ENCODE results near the gene TSPYL4. TPM values are rescaled to one million over a fixed set of nuclear protein-coding genes. Genes with fewer than 3 reads are reported as not detected.
"Not testable (repeated sequence)": the region's sequence is repeated elsewhere in the genome, so short reads cannot be mapped to it uniquely, and the experiment has no call there.

TSPYL4 gene
- total RNA-seq, 4 donors from 2014 or later = 2.8 to 4.8 (median 3.8) TPM

- Histone ChIP-seq H3K9me3 (no peaks in the 10 kb centered on the region), H3K4me1 (no peaks in the 10 kb centered on the region), H3K27me3 (no peaks in the 10 kb centered on the region), H3K27ac (no peak overlapping the region), H3K36me3 (no peaks in the 10 kb centered on the region), H3K4me3 (no peak overlapping the region)
- no peak for ATAC-seq
- intact Hi-C loops (cut with DNase I; ENCODE audit: low total_unique reads) = loop anchor here (5.0 to 10.0 kb wide), 2 partner anchors 37 to 125 kb away; no protein-coding TSS in a partner anchor
- no peak for DNase-seq
- TF ChIP-seq, protein P1, sequence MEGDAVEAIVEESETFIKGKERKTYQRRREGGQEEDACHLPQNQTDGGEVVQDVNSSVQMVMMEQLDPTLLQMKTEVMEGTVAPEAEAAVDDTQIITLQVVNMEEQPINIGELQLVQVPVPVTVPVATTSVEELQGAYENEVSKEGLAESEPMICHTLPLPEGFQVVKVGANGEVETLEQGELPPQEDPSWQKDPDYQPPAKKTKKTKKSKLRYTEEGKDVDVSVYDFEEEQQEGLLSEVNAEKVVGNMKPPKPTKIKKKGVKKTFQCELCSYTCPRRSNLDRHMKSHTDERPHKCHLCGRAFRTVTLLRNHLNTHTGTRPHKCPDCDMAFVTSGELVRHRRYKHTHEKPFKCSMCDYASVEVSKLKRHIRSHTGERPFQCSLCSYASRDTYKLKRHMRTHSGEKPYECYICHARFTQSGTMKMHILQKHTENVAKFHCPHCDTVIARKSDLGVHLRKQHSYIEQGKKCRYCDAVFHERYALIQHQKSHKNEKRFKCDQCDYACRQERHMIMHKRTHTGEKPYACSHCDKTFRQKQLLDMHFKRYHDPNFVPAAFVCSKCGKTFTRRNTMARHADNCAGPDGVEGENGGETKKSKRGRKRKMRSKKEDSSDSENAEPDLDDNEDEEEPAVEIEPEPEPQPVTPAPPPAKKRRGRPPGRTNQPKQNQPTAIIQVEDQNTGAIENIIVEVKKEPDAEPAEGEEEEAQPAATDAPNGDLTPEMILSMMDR (IDR thresholded peaks at IDR 0.05 in 4 of 5, conservative IDR thresholded peaks at IDR 0.05 in 1 of 5) = no peak
- no peak for TF ChIP-seq POLR2A (IDR thresholded peaks at IDR 0.05)
- in situ Hi-C loops (cut with MboI; ENCODE audit: low sequenced_read_pairs in 4 of 4) = loop anchor here in 3 of 4 donors (5.0 to 25.0 kb wide), 3 partner anchors 237 to 275 kb away; partner anchors contain the start of gene TRAPPC3L (in 1 of the 3)
Measured at GRCh38 chr6:116289876-116290275, 36.0 kb upstream of the TSPYL4 start.

GRCh38 chr6:116287689-116288282 is 33.9 kb upstream of the TSPYL4 start:
- Histone ChIP-seq H3K36me3 (no peaks in the 10 kb centered on the region), H3K4me1 (peaks cover 0 to 4% of the 10 kb centered on the region in 2 donors), H3K27me3 (no peaks in the 10 kb centered on the region), H3K4me3 (no peak overlapping the region), H3K9me3 (no peaks in the 10 kb centered on the region), H3K27ac (no peak overlapping the region)
- no peak for TF ChIP-seq POLR2A (IDR thresholded peaks at IDR 0.05)
- TF ChIP-seq, protein P1 (IDR thresholded peaks at IDR 0.05 in 4 of 5, conservative IDR thresholded peaks at IDR 0.05 in 1 of 5) = peak; percentile 66 to 87 (median 86)
- intact Hi-C loops (cut with DNase I; ENCODE audit: low total_unique reads) = loop anchor here (1.0 to 10.0 kb wide), 2 partner anchors 127 to 245 kb away; no protein-coding TSS in a partner anchor
- no peak for DNase-seq
- ATAC-seq = peak; percentile 79 to 80
- in situ Hi-C loops (cut with MboI; ENCODE audit: low sequenced_read_pairs in 4 of 4) = loop anchor here in 2 of 4 donors (10.0 to 25.0 kb wide), 2 partner anchors 250 to 277 kb away; partner anchors contain the start of gene TRAPPC3L (in 1 of the 2)

DNA sequence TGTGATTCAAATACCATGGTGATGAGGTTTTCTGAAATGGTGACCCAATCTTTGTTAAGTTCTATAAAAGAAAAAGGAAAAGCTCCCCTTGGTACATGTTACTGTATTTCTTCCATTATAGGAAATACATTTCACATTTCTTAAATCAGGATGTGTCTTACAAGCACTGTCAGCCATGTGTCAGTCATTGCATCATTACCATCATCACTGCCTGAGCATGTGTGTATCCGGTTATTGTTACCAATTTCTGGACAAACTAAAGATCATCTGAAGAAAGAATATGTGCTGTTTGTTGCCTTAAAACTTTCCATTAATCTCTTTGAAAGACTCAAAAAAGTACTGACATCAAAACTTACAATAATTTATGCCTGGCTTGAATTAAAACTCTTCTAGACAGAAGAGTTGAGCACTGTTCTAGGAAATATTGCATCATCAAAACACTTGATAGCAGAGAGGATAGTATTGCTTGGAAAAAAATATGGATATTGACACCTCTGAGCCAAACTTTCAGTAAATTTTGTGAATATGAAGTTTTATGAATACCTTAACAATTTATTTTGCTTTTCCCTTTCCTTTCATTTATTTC is 33.0 kb upstream of the TSPYL4 start:
- ATAC-seq (no peak), DNase-seq (no peak)
- H3K9me3 ChIP-seq = no peaks in the 10 kb centered on the region
- H3K27me3 ChIP-seq = no peaks in the 10 kb centered on the region
- no peaks in the 10 kb centered on the region for H3K36me3 ChIP-seq
- no peak overlapping the region for H3K4me3 ChIP-seq
- H3K4me1 ChIP-seq = peaks cover 0 to 7% of the 10 kb centered on the region in 2 donors
- in situ Hi-C loops (cut with MboI; ENCODE audit: low sequenced_read_pairs in 4 of 4) (loop anchor here in 2 of 4 donors (10.0 to 25.0 kb wide), 2 partner anchors 250 to 278 kb away; partner anchors contain the start of gene TRAPPC3L (in 1 of the 2)), intact Hi-C loops (cut with DNase I; ENCODE audit: low total_unique reads) (loop anchor here (1.0 to 10.0 kb wide), 2 partner anchors 128 to 245 kb away; no protein-coding TSS in a partner anchor)
- no peak overlapping the region for H3K27ac ChIP-seq
- no peak for TF ChIP-seq POLR2A (IDR thresholded peaks at IDR 0.05)
- TF ChIP-seq, protein P1 (IDR thresholded peaks at IDR 0.05 in 4 of 5, conservative IDR thresholded peaks at IDR 0.05 in 1 of 5) = no peak

- H3K4me3 ChIP-seq, H3K9me3 ChIP-seq, DNase-seq, H3K36me3 ChIP-seq, ATAC-seq, H3K27me3 ChIP-seq, H3K27ac ChIP-seq: not testable (repeated sequence)
- in situ Hi-C loops (cut with MboI; ENCODE audit: low sequenced_read_pairs in 4 of 4) (loop anchor here in 2 of 4 donors (10.0 to 25.0 kb wide), 2 partner anchors 252 to 280 kb away; partner anchors contain the start of gene TRAPPC3L (in 1 of the 2)), intact Hi-C loops (cut with DNase I; ENCODE audit: low total_unique reads) (loop anchor here (5.0 to 10.0 kb wide), 2 partner anchors 87 to 130 kb away; partner anchors contain the start of gene DSE)
- H3K4me1 ChIP-seq = peaks cover 12 to 20% of the 10 kb centered on the region in 2 donors
Measured at GRCh38 chr6:116284984-116285383, 31.1 kb upstream of the TSPYL4 start.

DNA sequence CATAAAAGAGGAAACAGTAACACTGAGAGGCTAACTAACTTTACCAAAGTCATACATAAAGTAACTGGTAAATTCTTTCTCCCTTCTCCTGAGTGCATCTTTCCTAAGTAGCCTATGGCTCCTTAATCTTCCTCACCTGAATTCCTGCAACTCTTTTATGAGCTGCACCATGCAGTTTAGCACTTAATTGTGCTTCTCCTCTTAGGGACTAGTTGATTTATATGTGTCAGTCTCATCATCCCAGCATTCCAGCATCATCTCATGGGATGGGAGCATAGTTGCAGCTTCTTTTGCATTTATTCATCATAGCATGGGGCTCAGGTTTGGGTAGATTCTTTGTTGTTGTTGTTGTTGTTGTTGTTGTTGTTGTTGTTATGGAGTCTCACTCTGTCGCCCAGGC is 29.3 kb upstream of the TSPYL4 start:
- DNase-seq (no peak), ATAC-seq (no peak)
- intact Hi-C loops (cut with DNase I; ENCODE audit: low total_unique reads) (loop anchor here (5.0 to 10.0 kb wide), 2 partner anchors 89 to 132 kb away; partner anchors contain the start of gene DSE), in situ Hi-C loops (cut with MboI; ENCODE audit: low sequenced_read_pairs in 4 of 4) (loop anchor here in 2 of 4 donors (10.0 to 25.0 kb wide), 2 partner anchors 254 to 282 kb away; partner anchors contain the start of gene TRAPPC3L (in 1 of the 2))
- Histone ChIP-seq H3K27ac (no peak overlapping the region), H3K4me1 (peaks cover 18 to 25% of the 10 kb centered on the region in 2 donors), H3K36me3 (peaks cover 0 to 1% of the 10 kb centered on the region in 2 donors), H3K27me3 (no peaks in the 10 kb centered on the region), H3K9me3 (no peaks in the 10 kb centered on the region), H3K4me3 (no peak overlapping the region)
- TF ChIP-seq, protein P1 (IDR thresholded peaks at IDR 0.05 in 4 of 5, conservative IDR thresholded peaks at IDR 0.05 in 1 of 5) = no peak
- TF ChIP-seq POLR2A (IDR thresholded peaks at IDR 0.05) = no peak

All from gastrocnemius medialis (tissue), 4 donors.